WI38 (cell line): Measurements from ENCODE around the gene IQCK.

Experiments used
- H3K4me3 ChIP-seq: 2 replicates; pipeline ENCODE4 v1.5.1; 2011; ENCODE audit warnings: low read depth, mild to moderate bottlenecking, control low read depth, low read length
- TF ChIP-seq, protein P1 (sequence below): IDR thresholded peaks from 2 replicates; pipeline ENCODE4 v1.5.1; 2012; ENCODE audit warnings: low read depth, mild to moderate bottlenecking, control low read depth, low read length

IQCK gene

GRCh38 chr16:19691161-19691711, 26.8 kb upstream of the IQCK start:
- no peak overlapping the region for H3K4me3 ChIP-seq
- TF ChIP-seq, protein P1, sequence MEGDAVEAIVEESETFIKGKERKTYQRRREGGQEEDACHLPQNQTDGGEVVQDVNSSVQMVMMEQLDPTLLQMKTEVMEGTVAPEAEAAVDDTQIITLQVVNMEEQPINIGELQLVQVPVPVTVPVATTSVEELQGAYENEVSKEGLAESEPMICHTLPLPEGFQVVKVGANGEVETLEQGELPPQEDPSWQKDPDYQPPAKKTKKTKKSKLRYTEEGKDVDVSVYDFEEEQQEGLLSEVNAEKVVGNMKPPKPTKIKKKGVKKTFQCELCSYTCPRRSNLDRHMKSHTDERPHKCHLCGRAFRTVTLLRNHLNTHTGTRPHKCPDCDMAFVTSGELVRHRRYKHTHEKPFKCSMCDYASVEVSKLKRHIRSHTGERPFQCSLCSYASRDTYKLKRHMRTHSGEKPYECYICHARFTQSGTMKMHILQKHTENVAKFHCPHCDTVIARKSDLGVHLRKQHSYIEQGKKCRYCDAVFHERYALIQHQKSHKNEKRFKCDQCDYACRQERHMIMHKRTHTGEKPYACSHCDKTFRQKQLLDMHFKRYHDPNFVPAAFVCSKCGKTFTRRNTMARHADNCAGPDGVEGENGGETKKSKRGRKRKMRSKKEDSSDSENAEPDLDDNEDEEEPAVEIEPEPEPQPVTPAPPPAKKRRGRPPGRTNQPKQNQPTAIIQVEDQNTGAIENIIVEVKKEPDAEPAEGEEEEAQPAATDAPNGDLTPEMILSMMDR = no peak

DNA sequence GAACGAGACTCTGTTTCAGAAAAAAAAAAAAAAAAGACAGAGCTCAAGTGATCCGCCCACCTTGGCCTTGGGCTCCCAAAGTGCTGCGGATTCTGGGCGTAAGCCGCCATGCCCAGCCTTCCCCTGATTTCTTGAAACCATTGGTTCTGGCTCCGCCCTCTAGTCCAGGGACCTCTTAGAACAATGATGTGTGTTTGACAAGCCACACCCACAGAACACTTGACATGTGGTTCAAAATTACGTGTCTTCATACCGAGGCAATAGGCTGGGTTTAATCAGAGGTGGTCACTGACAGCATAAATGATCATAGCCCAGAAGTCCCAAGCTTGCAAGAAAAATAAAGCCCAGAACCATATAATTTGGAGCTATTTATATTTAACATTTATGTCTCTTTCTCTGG, 23.1 kb upstream of the IQCK start:
- TF ChIP-seq, protein P1 = no peak

GRCh38 chr16:19696328-19696727, 21.7 kb upstream of the IQCK start:
- TF ChIP-seq, protein P1 = no peak
- H3K4me3 ChIP-seq = no peak overlapping the region

More for the DNA sequence above, 23.1 kb upstream of the IQCK start:
- H3K4me3 ChIP-seq = no peak overlapping the region

- TF ChIP-seq, protein P1 = no peak
- H3K4me3 ChIP-seq = no peak overlapping the region
Observed at GRCh38 chr16:19696961-19697360, 21.1 kb upstream of the IQCK start.

GRCh38 chr16:19697756-19698318, 20.2 kb upstream of the IQCK start:
- H3K4me3 ChIP-seq = no peak overlapping the region
- TF ChIP-seq, protein P1 = no peak

DNA sequence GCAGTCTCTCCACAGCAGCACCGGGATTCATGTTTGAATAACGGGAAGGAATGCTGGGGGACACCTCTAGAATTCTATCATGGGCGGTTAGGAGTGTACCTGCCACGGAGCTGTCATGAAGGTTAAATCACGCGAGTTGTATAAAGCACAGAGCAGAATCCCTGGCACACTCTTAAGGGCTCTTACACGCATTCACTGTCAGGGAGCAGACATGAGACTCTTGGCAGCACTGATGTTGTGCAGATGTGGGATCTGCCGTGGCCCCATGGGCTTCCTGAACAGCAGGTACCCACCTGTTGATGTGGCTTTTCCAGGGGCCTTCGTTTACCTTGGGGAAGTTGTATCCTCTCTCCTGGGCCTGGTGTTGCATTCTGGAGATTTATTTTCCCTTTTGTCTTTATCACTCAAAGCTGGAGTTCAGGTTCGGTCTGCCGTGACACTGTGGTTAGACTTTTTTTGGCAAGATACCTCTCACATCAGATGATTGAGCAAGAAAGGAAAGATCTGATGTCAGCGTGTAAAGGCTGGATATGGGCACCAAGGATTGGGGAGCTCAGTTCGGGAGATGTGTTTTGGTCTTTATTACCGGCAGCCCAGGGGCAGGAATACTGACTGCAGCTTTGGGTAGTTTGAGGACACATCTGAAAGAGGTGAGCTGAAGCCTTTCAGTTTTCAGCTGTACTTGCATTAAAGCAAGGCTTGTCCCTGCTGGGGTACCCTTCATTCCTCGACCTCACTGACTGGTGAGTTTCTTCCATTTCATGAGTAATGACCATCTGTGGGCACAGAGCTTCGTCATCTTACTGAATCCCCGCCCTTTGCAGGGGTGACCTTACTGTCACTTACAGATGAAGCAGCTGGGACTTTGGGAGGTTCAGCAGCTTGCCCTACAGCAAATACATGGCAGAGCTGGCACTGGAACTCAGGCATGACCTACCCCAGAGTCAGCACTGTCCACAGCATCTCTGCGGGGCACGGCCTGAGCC, 19.3 kb upstream of the IQCK start:
- TF ChIP-seq, protein P1 = no peak
- no peak overlapping the region for H3K4me3 ChIP-seq

GRCh38 chr16:19699472-19699871, 18.6 kb upstream of the IQCK start:
- H3K4me3 ChIP-seq = no peak overlapping the region
- TF ChIP-seq, protein P1 = no peak
